ENCODE data around the gene MELK. TPM values are rescaled to one million over a fixed set of nuclear protein-coding genes. Genes with fewer than 3 reads are reported as not detected.

Gene MELK
- total RNA-seq, 1 experiment from 2014 or later: 63.2 TPM

GRCh38 chr9:36597412-36598178, 24.9 kb downstream of the MELK start:
- peak; percentile 32 for DNase-seq (ENCODE audit: low read depth, low spot score)
- no peak overlapping the region for H3K4me3 ChIP-seq (replicated peaks in 1 of 2; ENCODE audit: low read depth in 1 of 2, low read length in 2 of 2)
- H4K20me1 ChIP-seq (ENCODE audit: insufficient read depth): peaks cover 5% of the 10 kb centered on the region
- ChIA-PET POLR2A (no interaction called here), CTCF (interaction anchor here (0.7 to 1.6 kb wide), 3 partner anchors 18 to 131 kb away, joined by 3 to 4 read pairs (median 3); no protein-coding TSS in a partner anchor), RAD21 (ENCODE audit: low non-redundant PET in 1 of 2, low total read pairs in 2 of 2, uncharacterized antibody in 2 of 2, unreplicated experiment in 2 of 2) (no interaction called here)
- peak; percentile 95 for ATAC-seq
- H3K79me2 ChIP-seq (ENCODE audit: insufficient read depth, low read length): peaks cover 79% of the 10 kb centered on the region
- H3K9me2 ChIP-seq (ENCODE audit: insufficient read depth): no peaks in the 10 kb centered on the region
- H3K9me3 ChIP-seq (ENCODE audit: control insufficient read depth in 1 of 2, insufficient read depth in 1 of 2, low read depth in 1 of 2, low read length in 2 of 2): no peaks in the 10 kb centered on the region
- H3K36me3 ChIP-seq (ENCODE audit: control insufficient read depth in 1 of 2, insufficient read depth in 2 of 2, low read length in 2 of 2): peaks cover 37 to 50% of the 10 kb centered on the region in 2 experiments
- intact Hi-C loops (cut with micrococcal nuclease): loop anchor here (1.0 kb wide), 1 partner anchor 132 kb away; no protein-coding TSS in a partner anchor
- H3K4me1 ChIP-seq (ENCODE audit: control insufficient read depth in 1 of 2, insufficient read depth in 2 of 2, low read length in 2 of 2): no peaks in the 10 kb centered on the region
- no peak for TF ChIP-seq ZBTB33 (IDR thresholded peaks at IDR 0.05; ENCODE audit: extremely low read depth, insufficient replicate concordance, low read length)
- TF ChIP-seq RAD21 (IDR thresholded peaks at IDR 0.05; ENCODE audit: low read depth): peak; percentile 25; the same call in 1 of the 2 replicates
- peak; percentile 41 to 72 (median 65); a peak in 5 of 6 replicates for TF ChIP-seq CTCF (IDR thresholded peaks at IDR 0.05 in 2 of 3, conservative IDR thresholded peaks at IDR 0.05 in 1 of 3; ENCODE audit: borderline replicate concordance in 1 of 3, insufficient read depth in 1 of 3, low read depth in 2 of 3, low read length in 2 of 3)
- no peak overlapping the region for H3K4me2 ChIP-seq (ENCODE audit: low read length)
- no peak overlapping the region for H3K9ac ChIP-seq (ENCODE audit: low read length)
- H3K27ac ChIP-seq (ENCODE audit: low read depth, low read length): no peak overlapping the region
- H3K27me3 ChIP-seq (ENCODE audit: insufficient read depth, low read length): no peaks in the 10 kb centered on the region
- BruUV-seq (replicated peaks): no TSS peak
- no peak overlapping the region for H2AFZ ChIP-seq (ENCODE audit: low read depth, low read length, poor library complexity, severe bottlenecking)
